PC-3 (cell line): Measurements from ENCODE around the gene ZNF726.

Experiments
- EZH2phosphoT487 ChIP-seq: fragments of 300-600 bp; sonication (generic); IDR thresholded peaks from 2 replicates; pipeline ENCODE4 v1.6.1; 2018; ENCODE audit warnings: mild to moderate bottlenecking, antibody characterized with exemption, low read length, borderline replicate concordance
- TF ChIP-seq, protein P1 (sequence below): fragments of 300-600 bp; sonication (generic); conservative IDR thresholded peaks from 2 replicates; pipeline ENCODE4 v1.5.1; 2017; ENCODE audit warnings: antibody characterized with exemption, low read depth, mild to moderate bottlenecking, low read length

DNA sequence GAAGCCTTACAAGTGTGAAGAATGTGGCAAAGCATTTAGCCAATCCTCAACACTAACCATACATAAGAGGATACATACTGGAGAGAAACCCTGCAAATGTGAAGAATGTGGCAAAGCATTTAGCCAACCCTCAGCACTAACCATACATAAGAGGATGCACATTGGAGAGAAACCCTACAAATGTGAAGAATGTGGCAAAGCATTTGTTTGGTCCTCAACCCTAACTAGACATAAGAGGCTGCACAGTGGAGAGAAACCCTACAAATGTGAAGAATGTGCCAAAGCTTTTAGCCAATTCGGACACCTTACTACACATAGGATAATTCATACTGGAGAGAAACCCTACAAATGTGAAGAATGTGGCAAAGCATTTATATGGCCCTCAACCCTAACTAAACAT is 18.2 kb downstream of the ZNF726 start:
- TF ChIP-seq, protein P1, sequence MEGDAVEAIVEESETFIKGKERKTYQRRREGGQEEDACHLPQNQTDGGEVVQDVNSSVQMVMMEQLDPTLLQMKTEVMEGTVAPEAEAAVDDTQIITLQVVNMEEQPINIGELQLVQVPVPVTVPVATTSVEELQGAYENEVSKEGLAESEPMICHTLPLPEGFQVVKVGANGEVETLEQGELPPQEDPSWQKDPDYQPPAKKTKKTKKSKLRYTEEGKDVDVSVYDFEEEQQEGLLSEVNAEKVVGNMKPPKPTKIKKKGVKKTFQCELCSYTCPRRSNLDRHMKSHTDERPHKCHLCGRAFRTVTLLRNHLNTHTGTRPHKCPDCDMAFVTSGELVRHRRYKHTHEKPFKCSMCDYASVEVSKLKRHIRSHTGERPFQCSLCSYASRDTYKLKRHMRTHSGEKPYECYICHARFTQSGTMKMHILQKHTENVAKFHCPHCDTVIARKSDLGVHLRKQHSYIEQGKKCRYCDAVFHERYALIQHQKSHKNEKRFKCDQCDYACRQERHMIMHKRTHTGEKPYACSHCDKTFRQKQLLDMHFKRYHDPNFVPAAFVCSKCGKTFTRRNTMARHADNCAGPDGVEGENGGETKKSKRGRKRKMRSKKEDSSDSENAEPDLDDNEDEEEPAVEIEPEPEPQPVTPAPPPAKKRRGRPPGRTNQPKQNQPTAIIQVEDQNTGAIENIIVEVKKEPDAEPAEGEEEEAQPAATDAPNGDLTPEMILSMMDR: no peak
- no peak for TF ChIP-seq EZH2phosphoT487
